B cell (primary cell): ENCODE measurements around the gene SSRP1. TPM values are rescaled to one million over a fixed set of nuclear protein-coding genes. Genes with fewer than 3 reads are reported as not detected.

Source experiments
- ATAC-seq: fragments of 200-7000 bp; cut with Tn5 transposase; one replicate; pipeline ENCODE4 v1.10.0; 2021; ENCODE audit warnings: low read depth, mild to moderate bottlenecking, moderate number of reproducible peaks, moderate library complexity
- CTCF ChIA-PET: fragments of 350-600 bp; sonication (Branson Sonifier 250); formaldehyde crosslinking; loops from one replicate; lab custom pipeline; 2021; ENCODE audit warnings: antibody characterized with exemption, inconsistent platforms; lab: Charles Lee
- POLR2A ChIA-PET: fragments of 350-600 bp; sonication (Branson Sonifier 250); formaldehyde crosslinking; loops from one replicate; lab custom pipeline; 2021; ENCODE audit warnings: antibody characterized with exemption; lab: Charles Lee
- DNase-seq: peaks from one replicate; pipeline ENCODE4 v3.0.0; 2013
- H2AFZ ChIP-seq: 2 replicates; pipeline ENCODE4 v1.6.1; 2012; ENCODE audit warnings: mild to moderate bottlenecking, low read depth, low read length; ENCODE audit not compliant: insufficient read depth, poor library complexity, severe bottlenecking
- H3K27ac ChIP-seq, 2 donors: 1 replicate in 1 of 2; 2 replicates in 1 of 2; pipeline ENCODE4 v1.5.1; 2012 to 2013; ENCODE audit warnings: low read length in 2 of 2, mild to moderate bottlenecking in 2 of 2, moderate library complexity in 1 of 2
- H3K27me3 ChIP-seq, 4 experiments: fragments of 200-600 bp in 1 of 4; sonication (generic) in 1 of 4; replicated peaks in 1 of 4; 1 replicate in 2 of 4; 2 replicates in 2 of 4; pipeline versions ENCODE4 v1.6.1 to v1.7.0; 2013 to 2016; ENCODE audit warnings: low read length in 3 of 4, mild to moderate bottlenecking in 2 of 4, mixed read lengths in 1 of 4, moderate library complexity in 1 of 4; ENCODE audit not compliant: insufficient read depth in 4 of 4, control insufficient read depth in 3 of 4; ENCODE audit errors: control extremely low read depth in 1 of 4
- H3K36me3 ChIP-seq, 2 experiments: replicated peaks in 1 of 2; 1 replicate in 1 of 2; 2 replicates in 1 of 2; pipeline versions ENCODE4 v1.6.1 to v1.7.1; 2013; ENCODE audit warnings: low read length in 1 of 2; ENCODE audit not compliant: insufficient read depth in 2 of 2, control insufficient read depth in 1 of 2; ENCODE audit errors: control extremely low read depth in 1 of 2, extremely low read depth in 1 of 2
- H3K4me1 ChIP-seq, 2 donors: fragments of 200-600 bp in 1 of 2; sonication (generic) in 1 of 2; 1 replicate in 1 of 2; 2 replicates in 1 of 2; pipeline versions ENCODE4 v1.5.1 to v1.6.1; 2013 to 2017; ENCODE audit warnings: low read length in 2 of 2; ENCODE audit not compliant: control insufficient read depth in 2 of 2, insufficient read depth in 2 of 2
- H3K4me2 ChIP-seq: replicated peaks from 2 replicates; pipeline ENCODE3; 2012; ENCODE audit warnings: mild to moderate bottlenecking, low read depth, low read length; ENCODE audit not compliant: poor library complexity, severe bottlenecking
- H3K4me3 ChIP-seq, 5 experiments: fragments of 200-600 bp in 1 of 5; sonication (generic) in 1 of 5; 1 replicate in 3 of 5; 2 replicates in 2 of 5; pipeline versions ENCODE4 v1.5.1 to v1.7.0; 2011 to 2016; ENCODE audit warnings: low read length in 4 of 5, mild to moderate bottlenecking in 4 of 5, low read depth in 2 of 5, control low read depth in 1 of 5, moderate library complexity in 1 of 5; ENCODE audit not compliant: insufficient read depth in 1 of 5; ENCODE audit errors: control extremely low read depth in 1 of 5, extremely low read depth in 1 of 5
- H3K79me2 ChIP-seq: fragments of 200-600 bp; sonication (generic); one replicate; pipeline ENCODE4 v1.6.0; 2016; ENCODE audit warnings: low read length; ENCODE audit not compliant: control insufficient read depth, insufficient read depth
- H3K9ac ChIP-seq: fragments of 200-600 bp; sonication (generic); 2 replicates; pipeline ENCODE4 v1.6.1; 2017; ENCODE audit warnings: mild to moderate bottlenecking, low read length, moderate library complexity
- H3K9me3 ChIP-seq, 3 donors: one replicate each; pipeline versions ENCODE4 v1.6.1 to v1.7.1; 2013; ENCODE audit warnings: low read length in 2 of 3; ENCODE audit not compliant: control insufficient read depth in 2 of 3, insufficient read depth in 1 of 3; ENCODE audit errors: control extremely low read depth in 1 of 3
- H4K20me1 ChIP-seq: 2 replicates; pipeline ENCODE4 v1.6.0; 2012; ENCODE audit warnings: mild to moderate bottlenecking, low read length; ENCODE audit not compliant: insufficient read depth, control insufficient read depth, poor library complexity, severe bottlenecking
- H3K27ac Mint-ChIP-seq: one replicate; pipeline ENCODE4 v1.8.0; 2021; ENCODE audit warnings: mixed read lengths
- H3K27me3 Mint-ChIP-seq: one replicate; pipeline ENCODE4 v1.8.0; 2021; ENCODE audit warnings: mixed read lengths
- H3K4me1 Mint-ChIP-seq: one replicate; pipeline ENCODE4 v1.8.0; 2021; ENCODE audit warnings: mixed read lengths
- H3K4me3 Mint-ChIP-seq: one replicate; pipeline ENCODE4 v1.8.0; 2021; ENCODE audit warnings: mixed read lengths
- H3K9me3 Mint-ChIP-seq: one replicate; pipeline ENCODE4 v1.8.0; 2022; ENCODE audit warnings: mixed read lengths; ENCODE audit not compliant: insufficient read depth
- EZH2 ChIP-seq: IDR thresholded peaks from 2 replicates; pipeline ENCODE4 v1.6.1; 2012; ENCODE audit warnings: borderline replicate concordance, low read depth, mild to moderate bottlenecking, moderate library complexity, low read length; ENCODE audit not compliant: insufficient read depth, poor library complexity, severe bottlenecking
- WGBS: methylation state at CpG from one replicate; pipeline ENCODE4 v1.1.5; 2013; ENCODE audit warnings: missing lambda C conversion rate; ENCODE audit not compliant: insufficient coverage; 5-methylcytosine and 5-hydroxymethylcytosine counted together
- intact Hi-C: fragments of 100-400 bp; cut with micrococcal nuclease; formaldehyde crosslinking; loops from one replicate; pipeline ENCODE4 v1.10.0; 2022
- polyA plus RNA-seq: library from polyadenylated mRNA; depleted of rRNA; stranded (reverse); fragments of >200 nt; gene quantifications from 2 replicates; pipeline ENCODE4 v1.2.3, GENCODE V29; 2012
- total RNA-seq, 2 donors: library from RNA; stranded (reverse); fragments of 120-200 nt in 1 of 2; gene quantifications; 1 replicate in 1 of 2; 2 replicates in 1 of 2; pipeline versions ENCODE4 v1.2.3 to v1.2.4, GENCODE V29; 2013 to 2022
- TF ChIP-seq, protein P1 (sequence below): fragments of 200-600 bp; IDR thresholded peaks from one replicate; pipeline ENCODE4 v1.8.0; 2022; ENCODE audit warnings: antibody characterized with exemption, mild to moderate bottlenecking

SSRP1 gene
- total and polyA plus RNA-seq, 2 donors (not counting 1 experiment from before 2014, with no cell fraction given), result 40.9 to 66.6 TPM

- POLR2A ChIA-PET, result no interaction called here
- peaks cover 41% of the 10 kb centered on the region for H3K27me3 Mint-ChIP-seq
- H3K9me3 Mint-ChIP-seq, result no peaks in the 10 kb centered on the region
- no peak overlapping the region for H3K27ac ChIP-seq
- H3K4me1 ChIP-seq, result no peaks in the 10 kb centered on the region
- ATAC-seq, result no peak
- H3K9ac ChIP-seq, result no peak overlapping the region
- no peak overlapping the region for H3K4me3 ChIP-seq
- H3K27me3 ChIP-seq, result peaks cover 0 to 13% (median 5%) of the 10 kb centered on the region in 4 experiments
- no peaks in the 10 kb centered on the region for H3K79me2 ChIP-seq
- no peak overlapping the region for H3K27ac Mint-ChIP-seq
- no peak overlapping the region for H3K4me2 ChIP-seq
- CTCF ChIA-PET, result interaction anchor here (0.7 kb wide), 1 partner anchor 26 kb away, joined by 4 read pairs; no protein-coding TSS in a partner anchor
- peak overlapping the region; percentile 53 for H2AFZ ChIP-seq
- H3K4me3 Mint-ChIP-seq, result no peak overlapping the region
- DNase-seq, result peak; percentile 17
- no peaks in the 10 kb centered on the region for H3K9me3 ChIP-seq
- no peaks in the 10 kb centered on the region for H3K36me3 ChIP-seq
- intact Hi-C loops, result no loop called here
- 5% methylated on average over 13 of the region's 14 CpGs for WGBS
- H3K4me1 Mint-ChIP-seq, result peaks cover 2% of the 10 kb centered on the region
- no peaks in the 10 kb centered on the region for H4K20me1 ChIP-seq
- TF ChIP-seq, protein P1, sequence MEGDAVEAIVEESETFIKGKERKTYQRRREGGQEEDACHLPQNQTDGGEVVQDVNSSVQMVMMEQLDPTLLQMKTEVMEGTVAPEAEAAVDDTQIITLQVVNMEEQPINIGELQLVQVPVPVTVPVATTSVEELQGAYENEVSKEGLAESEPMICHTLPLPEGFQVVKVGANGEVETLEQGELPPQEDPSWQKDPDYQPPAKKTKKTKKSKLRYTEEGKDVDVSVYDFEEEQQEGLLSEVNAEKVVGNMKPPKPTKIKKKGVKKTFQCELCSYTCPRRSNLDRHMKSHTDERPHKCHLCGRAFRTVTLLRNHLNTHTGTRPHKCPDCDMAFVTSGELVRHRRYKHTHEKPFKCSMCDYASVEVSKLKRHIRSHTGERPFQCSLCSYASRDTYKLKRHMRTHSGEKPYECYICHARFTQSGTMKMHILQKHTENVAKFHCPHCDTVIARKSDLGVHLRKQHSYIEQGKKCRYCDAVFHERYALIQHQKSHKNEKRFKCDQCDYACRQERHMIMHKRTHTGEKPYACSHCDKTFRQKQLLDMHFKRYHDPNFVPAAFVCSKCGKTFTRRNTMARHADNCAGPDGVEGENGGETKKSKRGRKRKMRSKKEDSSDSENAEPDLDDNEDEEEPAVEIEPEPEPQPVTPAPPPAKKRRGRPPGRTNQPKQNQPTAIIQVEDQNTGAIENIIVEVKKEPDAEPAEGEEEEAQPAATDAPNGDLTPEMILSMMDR, result peak; percentile 62
- no peak for TF ChIP-seq EZH2
These were observed 57.6 kb downstream of the SSRP1 start for GRCh38 chr11:57277845-57278720.
